K562 (cell line): ENCODE results near the gene XRCC5. TPM values are rescaled to one million over a fixed set of nuclear protein-coding genes. Genes with fewer than 3 reads are reported as not detected.

Experiments
- BMI1 ChIP-seq: fragments of 150-350 bp; IDR thresholded peaks from 2 replicates; pipeline ENCODE4 v1.6.1; 2014; ENCODE audit warnings: low read length
- DMBX1 ChIP-seq: fragments of 250-450 bp; sonication (Bioruptor Pico); IDR thresholded peaks from 2 replicates; pipeline ENCODE4 v1.8.0; 2022; ENCODE audit warnings: inconsistent platforms, mild to moderate bottlenecking, moderate library complexity, borderline replicate concordance
- ETV5 ChIP-seq: sonication (generic); formaldehyde crosslinking; IDR thresholded peaks from 2 replicates; pipeline ENCODE4 v1.4.0; 2020; ENCODE audit warnings: low read depth, mild to moderate bottlenecking, missing genetic modification reagents
- FIP1L1 ChIP-seq: fragments of 200-400 bp; formaldehyde crosslinking; IDR thresholded peaks from 2 replicates; pipeline ENCODE4 v1.6.1; 2018; ENCODE audit warnings: mild to moderate bottlenecking, low read depth, low read length; ENCODE audit not compliant: poor library complexity, severe bottlenecking
- FOXK2 ChIP-seq, 2 experiments: fragments of 450-650 bp; IDR thresholded peaks in 1 of 2; conservative IDR thresholded peaks in 1 of 2; 2 replicates each; pipeline ENCODE4 v1.6.1; 2016; ENCODE audit warnings: low read depth in 2 of 2, mild to moderate bottlenecking in 1 of 2
- GABPA ChIP-seq: fragments of 200-800 bp; sonication (Bioruptor generic); conservative IDR thresholded peaks from 2 replicates; pipeline ENCODE4 v1.6.1; 2016; ENCODE audit warnings: low read depth, missing genetic modification characterization, missing compliant biosample characterization
- HEY1 ChIP-seq: fragments of 250-450 bp; sonication (Bioruptor Pico); IDR thresholded peaks from 2 replicates; pipeline ENCODE4 v1.5.0; 2020; ENCODE audit warnings: mild to moderate bottlenecking, moderate library complexity, borderline replicate concordance
- MAZ ChIP-seq, 2 experiments: fragments of 450-650 bp in 1 of 2; sonication (generic) in 1 of 2; formaldehyde crosslinking; IDR thresholded peaks in 1 of 2; conservative IDR thresholded peaks in 1 of 2; 2 replicates each; pipeline versions ENCODE4 v1.4.0 to v1.5.0; 2020; ENCODE audit warnings: mild to moderate bottlenecking in 1 of 2, missing genetic modification reagents in 1 of 2
- NCOA6 ChIP-seq: fragments of 450-650 bp; IDR thresholded peaks from 2 replicates; pipeline ENCODE4 v1.6.1; 2017; ENCODE audit warnings: mild to moderate bottlenecking
- NR2F6 ChIP-seq: fragments of 450-650 bp; formaldehyde crosslinking; IDR thresholded peaks from 2 replicates; pipeline ENCODE4 v1.4.0; 2020; ENCODE audit warnings: mild to moderate bottlenecking
- PTBP1 ChIP-seq: fragments of 200-400 bp; formaldehyde crosslinking; IDR thresholded peaks from 2 replicates; pipeline ENCODE4 v1.6.1; 2017; ENCODE audit warnings: low read depth, low read length
- SMAD2 ChIP-seq: fragments of 150-350 bp; IDR thresholded peaks from 2 replicates; pipeline ENCODE4 v1.6.1; 2014; ENCODE audit warnings: low read depth, mild to moderate bottlenecking, low read length
- SP1 ChIP-seq: sonication (generic); formaldehyde crosslinking; IDR thresholded peaks from 2 replicates; pipeline ENCODE4 v1.8.1; 2022; ENCODE audit warnings: mild to moderate bottlenecking, missing genetic modification reagents
- ZBTB1 ChIP-seq: sonication (generic); formaldehyde crosslinking; IDR thresholded peaks from 2 replicates; pipeline ENCODE4 v1.8.1; 2023; ENCODE audit warnings: missing genetic modification reagents, low read depth, mild to moderate bottlenecking, borderline replicate concordance
- ZNF347 ChIP-seq: fragments of 450-650 bp; formaldehyde crosslinking; IDR thresholded peaks from 2 replicates; pipeline ENCODE4 v1.4.0; 2020; ENCODE audit warnings: low read depth, mild to moderate bottlenecking, moderate library complexity
- ZZZ3 ChIP-seq: fragments of 450-650 bp; IDR thresholded peaks from 2 replicates; pipeline ENCODE4 v1.6.1; 2016; ENCODE audit warnings: antibody characterized with exemption, mild to moderate bottlenecking, moderate library complexity
- polyA plus RNA-seq, 8 experiments: library from polyadenylated mRNA; depleted of rRNA in 4 of 8; stranded (reverse) in 5 of 8; unstranded in 3 of 8; fragments of >200 nt; fragmentation: Nextera tagmentation in 2 of 8; fragmentation: Illumina TruSeq in 1 of 8; extraction: Ambion mirVana in 2 of 8; extraction: Trizol in 1 of 8; gene quantifications; 2 replicates each; pipeline versions ENCODE4 v1.2.1 to v1.2.3, GENCODE V29; 2011 to 2014; ENCODE audit warnings: inconsistent platforms in 1 of 8, missing spikeins in 1 of 8
- total RNA-seq, 7 experiments: library from RNA; depleted of rRNA in 6 of 7; stranded (reverse); fragments of >200 nt in 6 of 7; fragmentation: Illumina TruSeq in 2 of 7; extraction: Trizol in 2 of 7; gene quantifications; 2 replicates each; pipeline versions ENCODE4 v1.2.1 to v1.2.3, GENCODE V29; 2011 to 2021; ENCODE audit warnings: low replicate concordance in 1 of 7
- TF ChIP-seq, protein P1 (sequence below), 2 experiments: fragments of 450-650 bp; formaldehyde crosslinking in 1 of 2; IDR thresholded peaks; 2 replicates each; pipeline versions ENCODE4 v1.4.0 to v1.6.1; 2014 to 2020; ENCODE audit warnings: mild to moderate bottlenecking in 2 of 2, borderline replicate concordance in 1 of 2, low read depth in 1 of 2
- TF ChIP-seq, protein P2 (sequence below): fragments of 250-450 bp; sonication (Bioruptor Pico); IDR thresholded peaks from 2 replicates; pipeline ENCODE4 v1.8.0; 2021; ENCODE audit warnings: moderate library complexity, mild to moderate bottlenecking, inconsistent platforms

Gene XRCC5
- total and polyA plus RNA-seq, 9 of the 15 experiments (the other 6 are each of a cell fraction or from before 2014, with no cell fraction given), result 168 to 551 (median 297) TPM

DNA sequence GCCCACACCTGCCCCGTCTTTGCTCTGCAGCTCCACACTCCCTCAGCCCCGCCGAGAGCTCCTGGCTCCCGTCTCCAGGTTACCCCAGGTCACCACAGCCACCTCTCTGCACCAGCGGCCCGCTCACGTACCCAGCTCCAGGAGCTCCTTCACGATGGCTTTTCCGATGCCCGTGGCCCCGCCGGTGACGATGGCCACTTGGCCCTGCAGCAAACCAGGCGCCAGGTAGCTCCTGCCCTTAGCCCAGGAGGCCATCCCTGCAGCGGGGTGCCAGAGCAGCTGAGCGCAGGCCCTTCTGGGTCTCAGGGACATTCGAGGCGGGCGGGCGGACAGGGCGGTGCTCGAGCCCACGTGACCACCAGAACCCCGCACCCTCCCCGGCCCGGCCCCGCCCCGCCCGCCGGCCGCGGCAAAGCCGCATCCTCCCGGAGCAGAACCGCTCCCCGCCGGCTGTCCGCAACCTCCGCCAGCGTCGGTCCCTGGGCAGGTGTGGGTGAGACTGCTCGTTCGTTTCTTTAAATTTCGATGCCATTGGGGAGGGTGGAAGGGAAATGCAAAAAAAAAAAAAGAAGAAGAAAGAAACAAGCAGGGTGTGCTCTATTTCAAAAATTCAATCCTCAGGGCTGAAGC, 27.5 kb upstream of the XRCC5 start, which contains the start of the genes PECR and TMEM169 (continued):
- TF ChIP-seq, protein P1, sequence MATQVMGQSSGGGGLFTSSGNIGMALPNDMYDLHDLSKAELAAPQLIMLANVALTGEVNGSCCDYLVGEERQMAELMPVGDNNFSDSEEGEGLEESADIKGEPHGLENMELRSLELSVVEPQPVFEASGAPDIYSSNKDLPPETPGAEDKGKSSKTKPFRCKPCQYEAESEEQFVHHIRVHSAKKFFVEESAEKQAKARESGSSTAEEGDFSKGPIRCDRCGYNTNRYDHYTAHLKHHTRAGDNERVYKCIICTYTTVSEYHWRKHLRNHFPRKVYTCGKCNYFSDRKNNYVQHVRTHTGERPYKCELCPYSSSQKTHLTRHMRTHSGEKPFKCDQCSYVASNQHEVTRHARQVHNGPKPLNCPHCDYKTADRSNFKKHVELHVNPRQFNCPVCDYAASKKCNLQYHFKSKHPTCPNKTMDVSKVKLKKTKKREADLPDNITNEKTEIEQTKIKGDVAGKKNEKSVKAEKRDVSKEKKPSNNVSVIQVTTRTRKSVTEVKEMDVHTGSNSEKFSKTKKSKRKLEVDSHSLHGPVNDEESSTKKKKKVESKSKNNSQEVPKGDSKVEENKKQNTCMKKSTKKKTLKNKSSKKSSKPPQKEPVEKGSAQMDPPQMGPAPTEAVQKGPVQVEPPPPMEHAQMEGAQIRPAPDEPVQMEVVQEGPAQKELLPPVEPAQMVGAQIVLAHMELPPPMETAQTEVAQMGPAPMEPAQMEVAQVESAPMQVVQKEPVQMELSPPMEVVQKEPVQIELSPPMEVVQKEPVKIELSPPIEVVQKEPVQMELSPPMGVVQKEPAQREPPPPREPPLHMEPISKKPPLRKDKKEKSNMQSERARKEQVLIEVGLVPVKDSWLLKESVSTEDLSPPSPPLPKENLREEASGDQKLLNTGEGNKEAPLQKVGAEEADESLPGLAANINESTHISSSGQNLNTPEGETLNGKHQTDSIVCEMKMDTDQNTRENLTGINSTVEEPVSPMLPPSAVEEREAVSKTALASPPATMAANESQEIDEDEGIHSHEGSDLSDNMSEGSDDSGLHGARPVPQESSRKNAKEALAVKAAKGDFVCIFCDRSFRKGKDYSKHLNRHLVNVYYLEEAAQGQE (IDR thresholded peaks at IDR 0.05; ENCODE audit: borderline replicate concordance), result peak; percentile 93
- TF ChIP-seq, protein P1 (CRISPR knock-in tag; IDR thresholded peaks at IDR 0.05; ENCODE audit: low read depth), result no peak
- TF ChIP-seq SMAD2 (no peak), HEY1 (CRISPR knock-in tag) (no peak), FOXK2 (conservative IDR thresholded peaks at IDR 0.05 in 1 of 2, IDR thresholded peaks at IDR 0.05 in 1 of 2; ENCODE audit: low read depth in 2 of 2) (no peak), ZZZ3 (no peak), PTBP1 (no peak), BMI1 (no peak), FIP1L1 (no peak), ZNF347 (CRISPR knock-in tag) (no peak), NCOA6 (no peak), ETV5 (no peak), SP1 (CRISPR knock-in tag) (no peak), MAZ (CRISPR knock-in tag; conservative IDR thresholded peaks at IDR 0.05 in 1 of 2, IDR thresholded peaks at IDR 0.05 in 1 of 2) (peak; percentile 62 to 66; a peak in 2 of 4 replicates), DMBX1 (CRISPR knock-in tag) (no peak), ZBTB1 (CRISPR knock-in tag) (no peak; the same call in 1 of the 2 replicates), NR2F6 (CRISPR knock-in tag) (no peak), GABPA (tag) (no peak)
- TF ChIP-seq, protein P2, sequence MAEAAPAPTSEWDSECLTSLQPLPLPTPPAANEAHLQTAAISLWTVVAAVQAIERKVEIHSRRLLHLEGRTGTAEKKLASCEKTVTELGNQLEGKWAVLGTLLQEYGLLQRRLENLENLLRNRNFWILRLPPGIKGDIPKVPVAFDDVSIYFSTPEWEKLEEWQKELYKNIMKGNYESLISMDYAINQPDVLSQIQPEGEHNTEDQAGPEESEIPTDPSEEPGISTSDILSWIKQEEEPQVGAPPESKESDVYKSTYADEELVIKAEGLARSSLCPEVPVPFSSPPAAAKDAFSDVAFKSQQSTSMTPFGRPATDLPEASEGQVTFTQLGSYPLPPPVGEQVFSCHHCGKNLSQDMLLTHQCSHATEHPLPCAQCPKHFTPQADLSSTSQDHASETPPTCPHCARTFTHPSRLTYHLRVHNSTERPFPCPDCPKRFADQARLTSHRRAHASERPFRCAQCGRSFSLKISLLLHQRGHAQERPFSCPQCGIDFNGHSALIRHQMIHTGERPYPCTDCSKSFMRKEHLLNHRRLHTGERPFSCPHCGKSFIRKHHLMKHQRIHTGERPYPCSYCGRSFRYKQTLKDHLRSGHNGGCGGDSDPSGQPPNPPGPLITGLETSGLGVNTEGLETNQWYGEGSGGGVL (CRISPR knock-in tag), result no peak
